ENCODE data around the gene KCNH2.

DNA sequence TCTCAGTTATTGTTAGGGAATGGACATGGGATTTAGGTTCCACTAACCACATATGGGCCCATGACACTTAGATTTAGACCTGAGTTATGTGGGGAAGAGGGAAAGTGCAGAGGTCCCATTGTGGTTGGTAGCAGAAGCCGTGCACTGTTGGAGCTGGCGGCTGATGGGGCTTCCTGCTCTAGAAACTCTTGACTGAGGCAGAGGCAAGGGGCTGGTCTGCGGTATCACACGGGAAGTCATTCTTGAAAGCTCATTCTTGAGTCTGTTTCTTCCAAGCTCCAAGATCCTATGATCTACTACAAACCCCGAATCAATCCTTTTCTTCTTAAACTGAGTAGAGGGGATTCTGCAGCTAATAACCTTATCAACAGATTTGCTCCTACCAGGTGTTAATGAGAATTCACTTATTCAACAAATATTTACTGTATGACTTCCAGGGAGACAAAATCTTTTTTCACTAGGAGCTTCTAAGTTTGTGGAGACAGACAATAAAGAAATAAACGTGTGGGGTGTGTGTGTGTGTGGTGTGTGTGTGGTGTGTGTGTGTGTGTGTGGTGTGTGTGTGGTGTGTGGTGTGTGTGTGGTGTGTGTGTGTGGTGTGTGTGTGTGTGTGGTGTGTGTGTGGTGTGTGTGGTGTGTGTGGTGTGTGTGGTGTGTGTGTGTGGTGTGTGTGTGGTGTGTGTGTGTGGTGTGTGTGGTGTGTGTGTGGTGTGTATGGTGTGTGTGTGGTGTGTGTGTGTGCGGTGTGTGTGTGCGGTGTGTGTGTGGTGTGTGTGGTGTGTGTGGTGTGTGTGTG is 68.7 kb downstream of the KCNH2 start:
- TF ChIP-seq, protein P1, sequence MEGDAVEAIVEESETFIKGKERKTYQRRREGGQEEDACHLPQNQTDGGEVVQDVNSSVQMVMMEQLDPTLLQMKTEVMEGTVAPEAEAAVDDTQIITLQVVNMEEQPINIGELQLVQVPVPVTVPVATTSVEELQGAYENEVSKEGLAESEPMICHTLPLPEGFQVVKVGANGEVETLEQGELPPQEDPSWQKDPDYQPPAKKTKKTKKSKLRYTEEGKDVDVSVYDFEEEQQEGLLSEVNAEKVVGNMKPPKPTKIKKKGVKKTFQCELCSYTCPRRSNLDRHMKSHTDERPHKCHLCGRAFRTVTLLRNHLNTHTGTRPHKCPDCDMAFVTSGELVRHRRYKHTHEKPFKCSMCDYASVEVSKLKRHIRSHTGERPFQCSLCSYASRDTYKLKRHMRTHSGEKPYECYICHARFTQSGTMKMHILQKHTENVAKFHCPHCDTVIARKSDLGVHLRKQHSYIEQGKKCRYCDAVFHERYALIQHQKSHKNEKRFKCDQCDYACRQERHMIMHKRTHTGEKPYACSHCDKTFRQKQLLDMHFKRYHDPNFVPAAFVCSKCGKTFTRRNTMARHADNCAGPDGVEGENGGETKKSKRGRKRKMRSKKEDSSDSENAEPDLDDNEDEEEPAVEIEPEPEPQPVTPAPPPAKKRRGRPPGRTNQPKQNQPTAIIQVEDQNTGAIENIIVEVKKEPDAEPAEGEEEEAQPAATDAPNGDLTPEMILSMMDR (conservative IDR thresholded peaks at IDR 0.05; ENCODE audit: low read depth, low read length): no peak
- TF ChIP-seq EZH2 (IDR thresholded peaks at IDR 0.05; ENCODE audit: low read length, unreplicated experiment): no peak
